ENCODE data around the gene NBEA.

The NBEA gene

GRCh38 chr13:35266412-35266811 lies 324.3 kb downstream of the NBEA start:
- no peak for DNase-seq (ENCODE audit: low read depth, low spot score)

GRCh38 chr13:35278917-35279316 lies 336.8 kb downstream of the NBEA start:
- DNase-seq (ENCODE audit: low read depth, low spot score): no peak

GRCh38 chr13:35279500-35279899 lies 337.4 kb downstream of the NBEA start:
- DNase-seq (ENCODE audit: low read depth, low spot score): no peak

- DNase-seq (ENCODE audit: low read depth, low spot score): no peak
Observed at GRCh38 chr13:35283856-35284255, 341.8 kb downstream of the NBEA start.

- DNase-seq (ENCODE audit: low read depth, low spot score): no peak
Observed at GRCh38 chr13:35285677-35286076, 343.6 kb downstream of the NBEA start.

- no peak for DNase-seq (ENCODE audit: low read depth, low spot score)
Observed at GRCh38 chr13:35292329-35292728, 350.3 kb downstream of the NBEA start.

- no peak for DNase-seq (ENCODE audit: low read depth, low spot score)
Observed at GRCh38 chr13:35293579-35294226, 351.6 kb downstream of the NBEA start.

GRCh38 chr13:35309706-35310105 lies 367.6 kb downstream of the NBEA start:
- DNase-seq (ENCODE audit: low read depth, low spot score): no peak

- DNase-seq (ENCODE audit: low read depth, low spot score): no peak
Observed at GRCh38 chr13:35332134-35332533, 390.1 kb downstream of the NBEA start.

- DNase-seq (ENCODE audit: low read depth, low spot score): no peak
Observed at GRCh38 chr13:35333157-35333556, 391.1 kb downstream of the NBEA start.

- no peak for DNase-seq (ENCODE audit: low read depth, low spot score)
Observed at GRCh38 chr13:35342440-35342839, 400.4 kb downstream of the NBEA start.

- no peak for DNase-seq (ENCODE audit: low read depth, low spot score)
Observed at GRCh38 chr13:35343417-35343816, 401.3 kb downstream of the NBEA start.

GRCh38 chr13:35345992-35346391 lies 403.9 kb downstream of the NBEA start:
- no peak for DNase-seq (ENCODE audit: low read depth, low spot score)

- DNase-seq (ENCODE audit: low read depth, low spot score): no peak
Observed at GRCh38 chr13:35346494-35346893, 404.4 kb downstream of the NBEA start.

GRCh38 chr13:35347679-35348205 lies 405.7 kb downstream of the NBEA start:
- DNase-seq (ENCODE audit: low read depth, low spot score): no peak

- no peak for DNase-seq (ENCODE audit: low read depth, low spot score)
Observed at GRCh38 chr13:35349052-35349451, 407.0 kb downstream of the NBEA start.

GRCh38 chr13:35349673-35350278 lies 407.7 kb downstream of the NBEA start:
- DNase-seq (ENCODE audit: low read depth, low spot score): peak; percentile 12

- DNase-seq (ENCODE audit: low read depth, low spot score): no peak
Observed at GRCh38 chr13:35354285-35354684, 412.2 kb downstream of the NBEA start.

- DNase-seq (ENCODE audit: low read depth, low spot score): no peak
Observed at GRCh38 chr13:35354882-35355281, 412.8 kb downstream of the NBEA start.

GRCh38 chr13:35356572-35356971 lies 414.5 kb downstream of the NBEA start:
- no peak for DNase-seq (ENCODE audit: low read depth, low spot score)

- no peak for DNase-seq (ENCODE audit: low read depth, low spot score)
Observed at GRCh38 chr13:35365883-35366282, 423.8 kb downstream of the NBEA start.

- DNase-seq (ENCODE audit: low read depth, low spot score): no peak
Observed at GRCh38 chr13:35367586-35367985, 425.5 kb downstream of the NBEA start.

- DNase-seq (ENCODE audit: low read depth, low spot score): peak; percentile 4
Observed at GRCh38 chr13:35378939-35379338, 436.9 kb downstream of the NBEA start.
